ENCODE measurements around the gene RNF183.
"Not testable (repeated sequence)": the region's sequence is repeated elsewhere in the genome, so short reads cannot be mapped to it uniquely, and the experiment has no call there.

Gene RNF183

DNA sequence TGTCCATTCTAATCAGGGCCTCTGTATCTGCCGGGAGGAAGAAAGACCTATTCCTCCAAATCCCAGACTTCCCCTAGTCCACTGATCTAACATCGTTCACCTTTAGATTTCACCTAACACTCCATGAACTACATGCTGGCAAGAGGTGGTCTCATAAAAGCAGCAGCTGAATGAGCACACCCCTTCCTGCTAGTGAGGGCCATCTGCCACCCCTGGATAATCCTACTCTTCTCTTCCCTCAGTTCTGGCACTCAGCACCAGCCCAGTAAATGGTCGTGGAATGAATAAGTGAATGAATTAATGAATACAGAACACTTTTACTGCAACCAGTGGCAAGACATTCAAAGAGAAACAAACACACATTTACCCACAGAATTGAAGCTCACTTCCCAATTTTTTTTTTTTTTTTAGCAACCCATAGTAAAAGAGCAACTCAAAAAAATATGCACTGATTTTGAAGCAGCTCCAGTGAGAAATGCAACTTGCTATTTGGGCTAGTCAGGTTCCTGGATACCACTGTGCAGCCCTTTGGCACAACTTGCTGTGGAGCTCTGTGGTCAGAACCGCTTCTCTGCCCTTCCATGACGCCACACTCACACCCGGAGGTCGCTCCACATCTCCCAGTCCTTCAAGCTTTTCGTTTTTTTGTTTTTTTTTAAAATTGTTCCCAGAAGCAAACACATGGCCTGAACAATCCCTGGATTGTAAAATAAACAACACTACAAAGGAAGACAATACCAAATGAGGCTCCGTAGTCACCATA is 6.2 kb downstream of the RNF183 start:
- no peak overlapping the region for H3K4me3 ChIP-seq (ENCODE audit: low read depth, low read length)
- no peak for TF ChIP-seq CTCF (IDR thresholded peaks at IDR 0.05; ENCODE audit: borderline replicate concordance, insufficient read depth, low read depth, low read length)

DNA sequence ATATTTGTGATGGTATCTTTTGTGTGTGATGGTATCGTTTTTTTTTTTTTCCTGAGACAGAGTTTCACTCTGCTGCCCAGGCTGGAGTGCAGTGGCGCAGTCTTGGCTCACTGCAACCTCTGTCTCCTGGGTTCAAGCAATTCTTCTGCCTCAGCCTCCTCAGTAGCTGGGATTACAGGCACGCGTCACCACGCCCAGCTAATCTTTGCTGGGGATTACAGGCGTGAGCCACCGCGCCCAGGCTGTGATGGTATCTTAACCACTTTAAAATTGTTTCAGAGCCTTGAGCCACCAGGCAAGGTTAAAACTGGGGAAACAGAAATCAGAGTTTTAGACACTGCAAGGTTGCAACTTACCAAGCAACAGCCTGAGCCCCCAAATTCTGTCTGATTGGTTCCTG is 6.9 kb downstream of the RNF183 start:
- not testable (repeated sequence) for H3K4me3 ChIP-seq (ENCODE audit: low read depth, low read length)

DNA sequence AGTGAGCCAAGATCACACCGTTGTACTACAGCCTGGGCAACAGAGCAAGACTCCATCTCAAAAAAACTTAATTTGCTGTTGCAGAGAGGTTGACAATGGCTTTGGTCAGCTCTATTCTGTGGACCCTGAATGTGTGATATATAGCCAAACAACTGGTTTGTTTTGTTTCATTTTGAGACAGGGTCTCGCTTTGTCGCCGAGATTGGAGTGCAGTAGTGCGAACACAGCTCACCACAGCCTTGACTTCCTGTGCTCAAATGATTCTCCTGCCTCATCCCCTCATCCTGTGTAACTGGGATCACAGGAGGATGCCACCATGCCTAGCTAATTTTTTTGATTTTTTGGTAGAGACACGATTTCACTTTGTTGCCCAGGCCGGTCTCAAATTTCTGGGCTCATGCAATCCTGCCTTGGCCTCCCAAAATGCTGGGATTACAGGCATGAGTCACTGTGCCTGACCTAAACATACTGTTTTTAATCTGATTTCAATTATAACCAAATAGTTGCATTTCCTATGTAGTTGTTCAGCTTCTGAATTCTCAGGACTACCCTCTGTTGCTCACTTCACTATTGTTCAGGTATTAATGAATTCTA is 9.8 kb downstream of the RNF183 start:
- no peak overlapping the region for H3K4me3 ChIP-seq (ENCODE audit: low read depth, low read length)
- no peak for TF ChIP-seq CTCF (IDR thresholded peaks at IDR 0.05; ENCODE audit: borderline replicate concordance, insufficient read depth, low read depth, low read length)

GRCh38 chr9:113290052-113290607 is 13.0 kb downstream of the RNF183 start:
- no peak overlapping the region for H3K4me3 ChIP-seq (ENCODE audit: low read depth, low read length)
- no peak for TF ChIP-seq CTCF (IDR thresholded peaks at IDR 0.05; ENCODE audit: borderline replicate concordance, insufficient read depth, low read depth, low read length)

- no peak for TF ChIP-seq CTCF (IDR thresholded peaks at IDR 0.05; ENCODE audit: borderline replicate concordance, insufficient read depth, low read depth, low read length)
Observed at GRCh38 chr9:113289091-113289490, 14.1 kb downstream of the RNF183 start.

DNA sequence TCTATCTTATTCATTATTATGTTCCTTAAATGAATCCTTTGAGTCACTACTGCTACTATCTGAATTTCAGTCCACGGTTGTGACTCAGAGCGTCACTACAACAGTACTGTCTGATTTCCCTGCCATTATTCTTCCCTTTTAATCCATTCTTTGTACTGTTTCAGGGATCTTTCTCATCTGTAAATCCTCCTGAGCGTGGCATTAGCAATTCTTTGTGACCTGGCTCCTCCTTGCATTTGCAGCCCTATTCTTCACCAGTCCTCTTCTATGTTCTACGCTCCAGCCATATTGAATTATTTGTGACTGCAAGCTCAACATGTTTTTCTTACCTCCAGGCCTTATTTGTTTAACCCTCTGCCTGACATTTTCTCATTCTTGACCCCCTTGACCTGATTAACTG is 21.8 kb downstream of the RNF183 start:
- TF ChIP-seq CTCF (IDR thresholded peaks at IDR 0.05; ENCODE audit: borderline replicate concordance, insufficient read depth, low read depth, low read length) = no peak

More at GRCh38 chr9:113289091-113289490, 14.1 kb downstream of the RNF183 start:
- no peak overlapping the region for H3K4me3 ChIP-seq (ENCODE audit: low read depth, low read length)

GRCh38 chr9:113278840-113279239 is 24.3 kb downstream of the RNF183 start:
- H3K4me3 ChIP-seq (ENCODE audit: low read depth, low read length) = no peak overlapping the region
- TF ChIP-seq CTCF (IDR thresholded peaks at IDR 0.05; ENCODE audit: borderline replicate concordance, insufficient read depth, low read depth, low read length) = no peak

More for the DNA sequence above, 21.8 kb downstream of the RNF183 start:
- H3K4me3 ChIP-seq (ENCODE audit: low read depth, low read length) = no peak overlapping the region
